ENCODE data around the gene RCOR3. TPM values are rescaled to one million over a fixed set of nuclear protein-coding genes. Genes with fewer than 3 reads are reported as not detected.
A peak's percentile ranks its signal among the peaks of the same experiment; 100 is the strongest.

Gene RCOR3
- total RNA-seq, 1 donor from 2014 or later = 51.6 TPM

DNA sequence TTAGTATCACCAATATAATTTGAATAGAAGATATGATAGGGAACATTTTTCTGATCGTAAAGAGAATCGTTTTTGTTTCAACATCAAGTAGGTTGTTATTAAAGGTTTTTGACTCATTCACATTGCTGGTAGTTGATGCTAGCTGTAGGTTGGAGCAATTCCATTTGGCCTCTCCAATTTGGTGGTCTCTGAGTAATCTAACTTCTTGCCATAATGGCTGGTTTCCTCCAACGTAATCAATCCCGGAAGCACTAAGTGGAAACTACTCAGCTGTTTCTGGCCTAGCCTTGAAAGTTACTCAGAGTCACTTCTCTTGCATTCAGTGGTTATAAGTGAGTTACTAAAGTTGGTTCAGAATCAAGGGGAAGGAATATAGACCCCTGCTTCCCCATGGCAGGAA is 26.0 kb downstream of the RCOR3 start:
- no peak overlapping the region for H3K27ac Mint-ChIP-seq (ENCODE audit: unreplicated experiment)
- H3K4me1 Mint-ChIP-seq = no peaks in the 10 kb centered on the region
- no peak for DNase-seq (ENCODE audit: low read depth, low spot score)
- no peak overlapping the region for H3K4me3 Mint-ChIP-seq
- no peaks in the 10 kb centered on the region for H3K27me3 Mint-ChIP-seq (ENCODE audit: low read depth)
- H3K9me3 Mint-ChIP-seq = no peaks in the 10 kb centered on the region
- TF ChIP-seq, protein P1, sequence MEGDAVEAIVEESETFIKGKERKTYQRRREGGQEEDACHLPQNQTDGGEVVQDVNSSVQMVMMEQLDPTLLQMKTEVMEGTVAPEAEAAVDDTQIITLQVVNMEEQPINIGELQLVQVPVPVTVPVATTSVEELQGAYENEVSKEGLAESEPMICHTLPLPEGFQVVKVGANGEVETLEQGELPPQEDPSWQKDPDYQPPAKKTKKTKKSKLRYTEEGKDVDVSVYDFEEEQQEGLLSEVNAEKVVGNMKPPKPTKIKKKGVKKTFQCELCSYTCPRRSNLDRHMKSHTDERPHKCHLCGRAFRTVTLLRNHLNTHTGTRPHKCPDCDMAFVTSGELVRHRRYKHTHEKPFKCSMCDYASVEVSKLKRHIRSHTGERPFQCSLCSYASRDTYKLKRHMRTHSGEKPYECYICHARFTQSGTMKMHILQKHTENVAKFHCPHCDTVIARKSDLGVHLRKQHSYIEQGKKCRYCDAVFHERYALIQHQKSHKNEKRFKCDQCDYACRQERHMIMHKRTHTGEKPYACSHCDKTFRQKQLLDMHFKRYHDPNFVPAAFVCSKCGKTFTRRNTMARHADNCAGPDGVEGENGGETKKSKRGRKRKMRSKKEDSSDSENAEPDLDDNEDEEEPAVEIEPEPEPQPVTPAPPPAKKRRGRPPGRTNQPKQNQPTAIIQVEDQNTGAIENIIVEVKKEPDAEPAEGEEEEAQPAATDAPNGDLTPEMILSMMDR (conservative IDR thresholded peaks at IDR 0.05) = no peak
- peaks cover 10% of the 10 kb centered on the region for H3K36me3 Mint-ChIP-seq (ENCODE audit: low read depth)

- Mint-ChIP-seq H3K27me3 (ENCODE audit: low read depth) (no peaks in the 10 kb centered on the region), H3K4me3 (no peak overlapping the region), H3K36me3 (ENCODE audit: low read depth) (peaks cover 13% of the 10 kb centered on the region), H3K27ac (ENCODE audit: unreplicated experiment) (peak overlapping the region; percentile 75), H3K4me1 (no peaks in the 10 kb centered on the region), H3K9me3 (no peaks in the 10 kb centered on the region)
- no peak for DNase-seq (ENCODE audit: low read depth, low spot score)
- TF ChIP-seq, protein P1 (conservative IDR thresholded peaks at IDR 0.05) = no peak
These were observed 28.1 kb downstream of the RCOR3 start for GRCh38 chr1:211287218-211287617.

DNA sequence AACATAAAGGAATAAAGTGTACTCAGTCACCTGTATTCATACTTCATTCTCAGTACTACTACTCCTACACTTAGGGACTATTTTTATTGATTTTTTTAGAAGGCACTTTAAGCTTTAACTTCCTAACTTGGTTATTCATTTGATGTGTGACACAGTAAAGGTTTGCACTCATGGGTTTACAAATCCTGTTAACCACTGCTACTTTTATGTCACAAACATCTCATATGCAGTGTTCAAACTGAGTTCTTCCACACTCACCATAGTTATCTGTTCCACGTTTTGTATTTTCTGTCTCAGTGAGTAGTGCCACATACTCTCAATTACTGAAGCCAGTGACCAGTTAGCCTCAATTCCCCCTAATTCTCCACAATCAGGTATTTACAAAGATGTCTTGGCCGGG is 33.2 kb downstream of the RCOR3 start:
- TF ChIP-seq, protein P1 (conservative IDR thresholded peaks at IDR 0.05) = no peak
- no peaks in the 10 kb centered on the region for H3K27me3 Mint-ChIP-seq (ENCODE audit: low read depth)
- no peaks in the 10 kb centered on the region for H3K9me3 Mint-ChIP-seq
- no peak for DNase-seq (ENCODE audit: low read depth, low spot score)
- no peak overlapping the region for H3K4me3 Mint-ChIP-seq
- H3K36me3 Mint-ChIP-seq (ENCODE audit: low read depth) = peaks cover 16% of the 10 kb centered on the region
- no peak overlapping the region for H3K27ac Mint-ChIP-seq (ENCODE audit: unreplicated experiment)
- peaks cover 6% of the 10 kb centered on the region for H3K4me1 Mint-ChIP-seq

DNA sequence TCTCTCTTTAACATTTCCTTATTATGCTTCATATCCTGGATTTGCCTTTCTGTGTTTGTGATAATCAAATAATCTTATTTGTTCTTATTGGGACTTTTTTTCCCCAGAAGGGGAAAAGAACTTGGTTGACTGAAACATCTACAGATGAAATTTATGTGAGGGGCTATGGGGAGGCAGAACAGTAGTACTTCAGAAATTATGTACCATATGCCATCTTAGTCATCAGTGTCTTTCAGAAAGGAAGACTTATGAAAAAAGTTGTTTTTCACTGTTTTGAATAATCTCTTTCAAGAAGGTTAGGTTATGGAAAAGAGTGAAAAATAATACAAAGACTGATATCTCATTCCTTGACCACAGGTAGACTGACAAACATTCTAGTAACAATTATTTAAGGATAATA is 37.2 kb downstream of the RCOR3 start:
- H3K4me3 Mint-ChIP-seq = no peak overlapping the region
- no peaks in the 10 kb centered on the region for H3K9me3 Mint-ChIP-seq
- H3K4me1 Mint-ChIP-seq = peaks cover 6% of the 10 kb centered on the region
- TF ChIP-seq, protein P1 (conservative IDR thresholded peaks at IDR 0.05) = no peak
- H3K27me3 Mint-ChIP-seq (ENCODE audit: low read depth) = no peaks in the 10 kb centered on the region
- H3K27ac Mint-ChIP-seq (ENCODE audit: unreplicated experiment) = no peak overlapping the region
- peaks cover 26% of the 10 kb centered on the region for H3K36me3 Mint-ChIP-seq (ENCODE audit: low read depth)
- DNase-seq (ENCODE audit: low read depth, low spot score) = no peak

DNA sequence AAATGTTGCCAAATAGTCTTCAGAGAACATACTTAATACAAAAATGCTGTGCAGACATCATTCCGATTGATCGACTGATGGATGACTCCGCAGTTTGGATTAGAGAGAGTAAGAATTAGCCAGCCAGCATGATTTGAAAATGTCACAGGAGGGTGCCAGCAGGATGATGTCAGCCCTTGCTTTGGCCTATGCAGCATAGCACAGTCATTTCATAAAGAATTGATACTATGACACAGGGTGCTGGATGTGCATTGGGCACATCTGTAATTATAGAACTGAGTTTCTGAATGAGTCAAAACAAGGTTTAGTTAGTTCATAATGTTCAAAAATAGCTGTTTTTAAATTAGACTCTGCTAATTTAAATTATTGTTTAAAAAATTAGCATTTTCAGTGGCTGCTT is 45.9 kb downstream of the RCOR3 start:
- Mint-ChIP-seq H3K4me3 (no peak overlapping the region), H3K27ac (ENCODE audit: unreplicated experiment) (no peak overlapping the region)
- TF ChIP-seq, protein P1 (conservative IDR thresholded peaks at IDR 0.05) = no peak

GRCh38 chr1:211309617-211310016 is 50.5 kb downstream of the RCOR3 start:
- no peak overlapping the region for H3K4me3 Mint-ChIP-seq
- no peaks in the 10 kb centered on the region for H3K27me3 Mint-ChIP-seq (ENCODE audit: low read depth)
- H3K27ac Mint-ChIP-seq (ENCODE audit: unreplicated experiment) = no peak overlapping the region
- H3K36me3 Mint-ChIP-seq (ENCODE audit: low read depth) = peaks cover 10% of the 10 kb centered on the region
- TF ChIP-seq, protein P1 (conservative IDR thresholded peaks at IDR 0.05) = no peak
- H3K9me3 Mint-ChIP-seq = no peaks in the 10 kb centered on the region
- DNase-seq (ENCODE audit: low read depth, low spot score) = no peak
- H3K4me1 Mint-ChIP-seq = no peaks in the 10 kb centered on the region

More for the DNA sequence above, 45.9 kb downstream of the RCOR3 start:
- no peak for DNase-seq (ENCODE audit: low read depth, low spot score)
- Mint-ChIP-seq H3K36me3 (ENCODE audit: low read depth) (peaks cover 7% of the 10 kb centered on the region), H3K9me3 (no peaks in the 10 kb centered on the region), H3K4me1 (no peaks in the 10 kb centered on the region), H3K27me3 (ENCODE audit: low read depth) (no peaks in the 10 kb centered on the region)
